Coronary artery (tissue), 2 donors: ENCODE results near the gene KDM6B.
"Not testable (repeated sequence)": the region's sequence is repeated elsewhere in the genome, so short reads cannot be mapped to it uniquely, and the experiment has no call there.

ENCODE experiments used
- DNase-seq: peaks from one replicate; pipeline ENCODE4 v3.0.0-alpha.2; 2017; ENCODE audit warnings: low spot score
- H3K27ac ChIP-seq, 2 donors: fragments of 200-600 bp; sonication (generic); one replicate each; pipeline ENCODE4 v1.5.1; 2016 to 2019
- H3K4me3 ChIP-seq: fragments of 200-600 bp; sonication (generic); 2 replicates; pipeline ENCODE4 v1.5.1; 2016; ENCODE audit warnings: mild to moderate bottlenecking, moderate library complexity
- TF ChIP-seq, protein P1 (sequence below): fragments of 200-600 bp; sonication (generic); IDR thresholded peaks from one replicate; pipeline ENCODE4 v1.5.1; 2019; ENCODE audit warnings: antibody characterized with exemption

KDM6B gene

DNA sequence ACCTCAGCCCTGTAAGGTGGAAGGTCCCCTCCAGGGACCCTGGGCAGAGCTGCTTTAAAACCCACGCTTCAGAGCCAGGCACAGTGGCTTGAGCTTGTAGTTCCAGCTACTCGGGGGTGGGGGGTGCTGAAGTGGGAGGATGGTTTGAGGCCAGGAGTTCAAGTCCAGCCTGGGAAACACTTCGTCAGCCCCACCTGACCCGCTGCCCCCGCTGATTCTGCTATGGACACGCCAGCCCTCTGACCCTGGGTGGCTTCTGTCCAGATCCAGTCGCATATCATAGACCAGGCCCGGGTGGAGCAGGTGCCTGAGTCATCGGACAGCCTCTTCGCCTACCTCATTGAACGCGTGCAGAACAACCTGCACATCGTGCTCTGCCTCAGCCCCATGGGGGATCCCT, 35.2 kb upstream of the KDM6B start:
- Histone ChIP-seq H3K27ac (no peak overlapping the region), H3K4me3 (no peak overlapping the region)
- TF ChIP-seq, protein P1, sequence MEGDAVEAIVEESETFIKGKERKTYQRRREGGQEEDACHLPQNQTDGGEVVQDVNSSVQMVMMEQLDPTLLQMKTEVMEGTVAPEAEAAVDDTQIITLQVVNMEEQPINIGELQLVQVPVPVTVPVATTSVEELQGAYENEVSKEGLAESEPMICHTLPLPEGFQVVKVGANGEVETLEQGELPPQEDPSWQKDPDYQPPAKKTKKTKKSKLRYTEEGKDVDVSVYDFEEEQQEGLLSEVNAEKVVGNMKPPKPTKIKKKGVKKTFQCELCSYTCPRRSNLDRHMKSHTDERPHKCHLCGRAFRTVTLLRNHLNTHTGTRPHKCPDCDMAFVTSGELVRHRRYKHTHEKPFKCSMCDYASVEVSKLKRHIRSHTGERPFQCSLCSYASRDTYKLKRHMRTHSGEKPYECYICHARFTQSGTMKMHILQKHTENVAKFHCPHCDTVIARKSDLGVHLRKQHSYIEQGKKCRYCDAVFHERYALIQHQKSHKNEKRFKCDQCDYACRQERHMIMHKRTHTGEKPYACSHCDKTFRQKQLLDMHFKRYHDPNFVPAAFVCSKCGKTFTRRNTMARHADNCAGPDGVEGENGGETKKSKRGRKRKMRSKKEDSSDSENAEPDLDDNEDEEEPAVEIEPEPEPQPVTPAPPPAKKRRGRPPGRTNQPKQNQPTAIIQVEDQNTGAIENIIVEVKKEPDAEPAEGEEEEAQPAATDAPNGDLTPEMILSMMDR: no peak
- no peak for DNase-seq

- Histone ChIP-seq H3K4me3 (no peak overlapping the region), H3K27ac (no peak overlapping the region)
- DNase-seq: no peak
- TF ChIP-seq, protein P1: no peak
Observed at GRCh38 chr17:7803981-7804380, 30.0 kb upstream of the KDM6B start.

DNA sequence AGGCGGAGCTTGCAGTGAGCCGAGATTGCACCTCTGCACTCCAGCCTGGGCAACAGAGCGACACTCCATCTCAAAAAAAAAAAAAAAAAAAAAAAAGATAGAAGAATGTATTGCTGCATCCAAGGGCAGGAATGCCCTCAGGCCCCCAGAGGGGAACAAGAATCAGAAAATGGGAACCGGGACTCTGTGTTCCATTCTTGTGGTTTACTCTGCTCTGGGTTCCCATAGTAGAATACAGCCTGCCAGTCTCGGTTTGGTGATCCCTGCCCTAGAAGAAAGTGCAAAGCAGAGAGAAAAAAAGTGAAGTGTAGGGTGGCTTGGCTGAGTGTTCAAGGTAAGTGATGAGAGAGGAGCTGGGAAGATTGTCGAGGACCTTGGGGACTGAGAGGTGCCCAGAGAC, 27.4 kb upstream of the KDM6B start:
- no peak for DNase-seq
- Histone ChIP-seq H3K27ac (no peak overlapping the region), H3K4me3 (no peak overlapping the region)
- TF ChIP-seq, protein P1: no peak

DNA sequence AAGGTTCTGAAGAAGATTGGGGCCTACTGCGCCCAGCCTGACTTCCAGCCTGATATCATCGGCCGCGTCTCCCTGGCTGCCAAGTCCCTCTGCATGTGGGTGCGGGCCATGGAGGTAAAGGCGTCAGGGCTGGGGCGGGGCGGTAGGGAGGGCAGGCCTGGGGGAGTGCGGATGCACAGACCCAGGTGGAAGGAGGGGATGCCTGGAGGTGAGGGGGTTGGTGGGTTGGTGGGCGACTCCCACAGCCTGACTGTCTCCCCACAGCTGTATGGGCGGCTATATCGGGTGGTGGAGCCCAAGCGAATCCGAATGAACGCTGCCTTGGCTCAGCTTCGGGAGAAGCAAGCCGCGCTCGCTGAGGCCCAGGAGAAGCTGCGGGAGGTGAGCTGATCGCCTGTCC, 26.8 kb upstream of the KDM6B start:
- no peak overlapping the region for H3K27ac ChIP-seq
- no peak overlapping the region for H3K4me3 ChIP-seq
- TF ChIP-seq, protein P1: no peak
- DNase-seq: no peak

- TF ChIP-seq, protein P1: no peak
- Histone ChIP-seq H3K27ac (no peak overlapping the region), H3K4me3 (no peak overlapping the region)
- DNase-seq: no peak
Observed at GRCh38 chr17:7809086-7809790, 24.8 kb upstream of the KDM6B start.

DNA sequence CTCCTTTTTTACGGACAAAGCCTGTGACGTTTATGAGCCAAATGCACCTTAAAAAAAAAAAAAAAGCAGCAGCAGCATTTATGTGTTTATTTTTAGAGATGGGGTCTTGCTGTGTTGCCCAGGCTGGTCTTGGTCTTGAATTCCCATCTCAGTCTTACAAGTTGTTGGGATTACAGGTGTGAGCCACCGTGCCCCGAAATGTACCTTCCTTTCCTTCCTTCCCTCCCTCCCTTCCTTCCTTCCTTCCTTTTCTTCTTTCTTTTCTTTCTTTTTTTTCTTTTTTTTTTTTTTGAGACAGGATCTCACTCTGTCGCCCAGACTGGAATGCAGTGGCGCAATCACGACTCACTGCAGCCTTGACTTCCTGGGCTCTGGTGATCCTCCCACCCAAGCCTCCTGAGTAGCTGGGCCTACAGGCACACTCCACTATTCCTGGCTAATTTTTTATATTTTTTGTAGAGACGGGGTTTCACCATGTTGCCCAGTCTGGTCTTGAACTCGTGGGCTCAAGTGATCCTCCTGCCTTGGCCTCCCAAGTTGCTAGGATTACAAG, 24.1 kb upstream of the KDM6B start:
- H3K27ac ChIP-seq, H3K4me3 ChIP-seq, DNase-seq: not testable (repeated sequence)

GRCh38 chr17:7811251-7811650, 22.8 kb upstream of the KDM6B start:
- Histone ChIP-seq H3K4me3 (no peak overlapping the region), H3K27ac (no peak overlapping the region)
- no peak for DNase-seq
- TF ChIP-seq, protein P1: no peak
